ENCODE data around the gene PYGM. TPM values are rescaled to one million over a fixed set of nuclear protein-coding genes. Genes with fewer than 3 reads are reported as not detected.

Gene PYGM
- total RNA-seq, 4 donors from 2014 or later = 1.1 to 2.7 (median 1.2) TPM

DNA sequence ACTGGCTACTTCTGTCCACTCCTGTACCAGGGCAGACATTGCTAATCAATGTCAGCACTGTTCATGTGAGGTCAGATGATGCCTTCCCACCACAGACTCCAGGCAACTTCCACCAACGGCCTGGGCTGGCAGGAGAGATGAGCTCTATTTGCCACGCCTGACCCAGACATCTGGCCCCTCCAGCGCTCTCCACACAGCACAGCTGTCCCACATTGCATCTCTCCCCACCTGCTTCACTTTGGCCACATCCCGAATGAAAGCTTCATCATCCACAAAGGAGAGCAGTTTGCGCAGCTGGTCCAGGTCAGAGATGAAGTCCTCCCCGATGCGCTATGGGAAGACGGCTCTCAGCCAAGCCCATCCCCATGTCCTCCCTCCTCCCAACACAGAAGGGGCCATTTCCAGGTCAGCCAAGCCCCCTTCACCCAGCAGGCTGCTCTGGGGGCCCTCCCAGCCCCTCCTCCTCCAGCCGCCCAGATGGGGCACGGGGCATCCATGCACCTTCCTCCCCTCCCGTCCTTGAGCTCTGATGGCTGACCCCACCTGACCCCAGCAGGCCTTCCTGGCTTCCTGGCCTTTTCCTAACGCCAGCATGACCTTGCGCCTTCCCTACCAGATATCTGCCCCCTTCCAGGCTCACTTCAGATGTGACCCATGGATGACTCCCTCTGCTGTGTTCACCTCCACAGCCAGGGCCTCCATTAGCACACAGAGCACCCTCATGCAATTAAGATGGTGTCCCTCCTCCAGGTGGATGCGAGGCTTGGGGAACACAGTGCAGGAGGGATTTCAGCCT, 7.4 kb downstream of the PYGM start:
- Histone ChIP-seq H3K4me1 (no peaks in the 10 kb centered on the region), H3K9me3 (no peaks in the 10 kb centered on the region), H3K27me3 (no peaks in the 10 kb centered on the region), H3K36me3 (no peaks in the 10 kb centered on the region), H3K27ac (no peak overlapping the region), H3K4me3 (no peak overlapping the region)
- peak in 1 of 2 donors; percentile 40 for DNase-seq (ENCODE audit: low spot score in 2 of 2)
- WGBS = 92% methylated on average over 12 of the region's 14 CpGs
- TF ChIP-seq POLR2AphosphoS5 (IDR thresholded peaks at IDR 0.05) = no peak
- no peak for TF ChIP-seq EP300 (IDR thresholded peaks at IDR 0.05)
- TF ChIP-seq, protein P1, sequence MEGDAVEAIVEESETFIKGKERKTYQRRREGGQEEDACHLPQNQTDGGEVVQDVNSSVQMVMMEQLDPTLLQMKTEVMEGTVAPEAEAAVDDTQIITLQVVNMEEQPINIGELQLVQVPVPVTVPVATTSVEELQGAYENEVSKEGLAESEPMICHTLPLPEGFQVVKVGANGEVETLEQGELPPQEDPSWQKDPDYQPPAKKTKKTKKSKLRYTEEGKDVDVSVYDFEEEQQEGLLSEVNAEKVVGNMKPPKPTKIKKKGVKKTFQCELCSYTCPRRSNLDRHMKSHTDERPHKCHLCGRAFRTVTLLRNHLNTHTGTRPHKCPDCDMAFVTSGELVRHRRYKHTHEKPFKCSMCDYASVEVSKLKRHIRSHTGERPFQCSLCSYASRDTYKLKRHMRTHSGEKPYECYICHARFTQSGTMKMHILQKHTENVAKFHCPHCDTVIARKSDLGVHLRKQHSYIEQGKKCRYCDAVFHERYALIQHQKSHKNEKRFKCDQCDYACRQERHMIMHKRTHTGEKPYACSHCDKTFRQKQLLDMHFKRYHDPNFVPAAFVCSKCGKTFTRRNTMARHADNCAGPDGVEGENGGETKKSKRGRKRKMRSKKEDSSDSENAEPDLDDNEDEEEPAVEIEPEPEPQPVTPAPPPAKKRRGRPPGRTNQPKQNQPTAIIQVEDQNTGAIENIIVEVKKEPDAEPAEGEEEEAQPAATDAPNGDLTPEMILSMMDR (IDR thresholded peaks at IDR 0.05) = no peak
- TF ChIP-seq POLR2A (IDR thresholded peaks at IDR 0.05) = no peak

DNA sequence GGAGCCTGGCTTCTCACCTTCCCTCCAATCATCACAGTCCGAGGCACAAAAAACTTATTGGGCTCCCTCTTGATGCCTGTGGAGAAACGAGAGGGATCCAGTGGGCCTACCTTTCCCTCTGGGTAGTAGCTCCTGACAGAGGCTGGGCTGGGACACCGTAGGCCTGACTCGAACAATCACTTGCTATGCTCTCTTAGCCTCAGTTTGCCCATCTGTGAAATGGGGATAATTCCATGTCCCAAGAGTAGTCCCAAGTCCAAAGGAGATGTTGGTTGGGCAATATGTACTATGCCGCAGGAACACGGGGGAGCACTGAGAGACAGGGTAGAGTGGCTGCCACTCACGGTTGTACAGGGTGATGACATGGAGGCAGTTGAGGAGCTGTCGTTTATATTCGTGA, 8.2 kb downstream of the PYGM start:
- Histone ChIP-seq H3K27me3 (no peaks in the 10 kb centered on the region), H3K4me1 (no peaks in the 10 kb centered on the region), H3K27ac (no peak overlapping the region), H3K4me3 (no peak overlapping the region), H3K36me3 (no peaks in the 10 kb centered on the region), H3K9me3 (no peaks in the 10 kb centered on the region)
- 89% methylated on average over 9 of the region's 9 CpGs for WGBS
- DNase-seq (ENCODE audit: low spot score in 2 of 2) = no peak
- TF ChIP-seq, protein P1 (IDR thresholded peaks at IDR 0.05) = no peak
- TF ChIP-seq EP300 (IDR thresholded peaks at IDR 0.05) (no peak), POLR2A (IDR thresholded peaks at IDR 0.05) (no peak), POLR2AphosphoS5 (IDR thresholded peaks at IDR 0.05) (no peak)

DNA sequence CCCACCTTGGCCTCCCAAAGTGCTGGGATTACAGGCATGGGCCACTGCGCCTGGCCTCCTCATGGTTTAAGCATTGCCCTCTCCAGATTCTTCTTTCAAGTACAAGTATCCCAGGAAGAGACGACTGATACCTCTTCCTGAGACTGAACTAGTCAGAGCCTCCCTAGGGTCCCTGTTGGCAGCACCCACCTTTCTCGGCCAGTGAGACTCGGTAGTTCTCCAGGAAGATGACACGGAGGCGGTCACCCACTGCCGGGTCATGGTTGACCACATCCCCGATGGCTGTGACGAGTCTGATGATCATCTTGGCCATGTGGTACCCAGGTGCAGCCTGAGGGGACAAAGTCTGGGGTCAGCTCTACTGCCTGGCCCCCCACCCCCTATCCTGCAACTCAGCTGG, 8.6 kb downstream of the PYGM start:
- TF ChIP-seq EP300 (IDR thresholded peaks at IDR 0.05) = no peak
- 92% methylated on average over 2 of the region's 9 CpGs for WGBS
- no peaks in the 10 kb centered on the region for H3K27me3 ChIP-seq
- no peaks in the 10 kb centered on the region for H3K36me3 ChIP-seq
- DNase-seq (ENCODE audit: low spot score in 2 of 2) = no peak
- H3K4me1 ChIP-seq = no peaks in the 10 kb centered on the region
- no peak overlapping the region for H3K27ac ChIP-seq
- H3K9me3 ChIP-seq = no peaks in the 10 kb centered on the region
- H3K4me3 ChIP-seq = no peak overlapping the region

DNA sequence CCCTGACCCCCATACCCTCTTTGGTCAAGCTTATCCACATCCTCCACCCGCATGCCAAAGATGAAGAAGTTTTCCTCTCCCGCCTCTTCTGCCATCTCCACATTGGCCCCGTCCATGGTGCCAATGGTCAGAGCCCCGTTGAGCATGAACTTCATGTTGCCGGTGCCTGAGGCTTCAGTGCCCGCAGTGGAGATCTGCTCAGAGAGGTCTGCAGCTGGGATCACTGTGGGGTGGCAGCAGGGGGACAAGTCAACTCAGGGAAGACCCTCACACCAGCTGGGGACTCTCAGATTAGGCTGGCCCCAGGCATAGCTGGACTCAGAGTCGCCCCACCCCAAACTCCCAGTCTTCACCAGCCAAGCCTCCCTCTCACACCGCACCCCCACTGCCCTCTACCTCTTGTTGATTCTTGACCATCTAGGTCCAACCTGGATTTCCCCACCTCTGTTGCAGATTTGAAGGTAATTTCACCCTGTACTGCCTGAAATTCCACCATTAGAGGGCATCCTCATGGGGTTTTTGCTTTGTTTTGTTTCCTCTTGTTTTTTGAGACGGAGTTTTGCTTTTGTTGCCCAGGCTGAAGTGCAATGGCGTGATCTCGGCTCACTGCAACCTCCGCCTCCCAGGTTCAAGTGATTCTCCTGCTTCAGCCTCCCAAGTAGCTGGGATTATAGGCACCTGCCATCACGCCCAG, 9.3 kb downstream of the PYGM start:
- Histone ChIP-seq H3K4me3 (no peak overlapping the region), H3K27ac (no peak overlapping the region), H3K36me3 (no peaks in the 10 kb centered on the region), H3K4me1 (peaks cover 6% of the 10 kb centered on the region), H3K27me3 (no peaks in the 10 kb centered on the region), H3K9me3 (no peaks in the 10 kb centered on the region)
- WGBS = 95% methylated on average over 13 of the region's 13 CpGs
- DNase-seq (ENCODE audit: low spot score in 2 of 2) = no peak
- TF ChIP-seq POLR2A (IDR thresholded peaks at IDR 0.05) (no peak), EP300 (IDR thresholded peaks at IDR 0.05) (no peak), POLR2AphosphoS5 (IDR thresholded peaks at IDR 0.05) (no peak)
- TF ChIP-seq, protein P1 (IDR thresholded peaks at IDR 0.05) = no peak

DNA sequence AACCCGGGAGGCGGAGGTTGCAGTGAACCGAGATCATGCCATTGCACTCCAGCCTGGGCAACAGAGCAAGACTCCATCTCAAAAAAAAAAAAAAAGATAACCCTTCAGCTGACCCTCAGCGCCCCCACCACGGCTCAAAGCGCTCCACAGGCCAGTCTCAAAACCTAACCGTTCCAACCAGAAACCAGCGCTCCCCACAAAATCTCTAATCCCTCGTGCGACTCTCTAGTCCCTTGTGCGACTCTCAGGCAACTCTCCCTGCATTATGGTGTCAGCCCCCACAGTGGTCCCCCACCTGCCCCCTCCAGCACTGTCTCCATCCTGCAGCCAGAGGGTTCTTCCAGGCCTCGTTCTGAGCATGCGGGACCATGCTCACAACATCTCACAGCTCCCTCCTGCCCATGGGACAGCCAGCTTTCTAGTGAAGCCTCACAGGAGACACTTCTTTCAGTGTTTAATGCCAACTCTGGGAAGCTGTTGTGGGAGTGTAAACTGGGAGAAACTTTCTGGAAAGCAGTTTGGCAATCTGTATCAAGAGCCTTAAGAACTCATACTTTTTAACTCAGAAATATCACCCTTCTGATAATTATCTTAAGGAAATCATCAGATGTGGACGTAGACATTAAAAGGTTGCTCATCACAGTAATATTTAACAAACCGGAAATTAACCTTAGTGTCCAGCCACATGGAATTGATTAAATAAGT, 11.7 kb downstream of the PYGM start:
- peak overlapping the region; percentile 23 for H3K27ac ChIP-seq

More for the DNA sequence above, 11.7 kb downstream of the PYGM start:
- no peaks in the 10 kb centered on the region for H3K9me3 ChIP-seq
- no peak for DNase-seq (ENCODE audit: low spot score in 2 of 2)
- peaks cover 21% of the 10 kb centered on the region for H3K27me3 ChIP-seq
- no peak overlapping the region for H3K4me3 ChIP-seq
- peaks cover 28% of the 10 kb centered on the region for H3K4me1 ChIP-seq
- TF ChIP-seq POLR2A (IDR thresholded peaks at IDR 0.05) (no peak), EP300 (IDR thresholded peaks at IDR 0.05) (no peak), POLR2AphosphoS5 (IDR thresholded peaks at IDR 0.05) (no peak)
- TF ChIP-seq, protein P1 (IDR thresholded peaks at IDR 0.05) = no peak
- WGBS = 80% methylated on average over 15 of the region's 15 CpGs
- H3K36me3 ChIP-seq = no peaks in the 10 kb centered on the region
